Endometrial microvascular endothelial cells (primary cell): ENCODE measurements around the gene CAMK4. TPM values are rescaled to one million over a fixed set of nuclear protein-coding genes. Genes with fewer than 3 reads are reported as not detected.
"Not testable (repeated sequence)": the region's sequence is repeated elsewhere in the genome, so short reads cannot be mapped to it uniquely, and the experiment has no call there.

ENCODE experiments used
- in situ Hi-C: cut with HindIII; loops from 2 replicates; pipeline ENCODE4 v1.10.0; 2017; ENCODE audit warnings: low sequenced_read_pairs, low pct_unique_long_range_greater_than_20kb; ENCODE audit errors: inconsistent ontology term
- total RNA-seq: library from RNA; depleted of rRNA; stranded (reverse); fragments of >200 nt; gene quantifications from one replicate; pipeline ENCODE4 v1.2.3, GENCODE V29; 2015; ENCODE audit errors: inconsistent ontology term

The CAMK4 gene
- total RNA-seq, 1 donor from 2014 or later = 0.19 TPM

DNA sequence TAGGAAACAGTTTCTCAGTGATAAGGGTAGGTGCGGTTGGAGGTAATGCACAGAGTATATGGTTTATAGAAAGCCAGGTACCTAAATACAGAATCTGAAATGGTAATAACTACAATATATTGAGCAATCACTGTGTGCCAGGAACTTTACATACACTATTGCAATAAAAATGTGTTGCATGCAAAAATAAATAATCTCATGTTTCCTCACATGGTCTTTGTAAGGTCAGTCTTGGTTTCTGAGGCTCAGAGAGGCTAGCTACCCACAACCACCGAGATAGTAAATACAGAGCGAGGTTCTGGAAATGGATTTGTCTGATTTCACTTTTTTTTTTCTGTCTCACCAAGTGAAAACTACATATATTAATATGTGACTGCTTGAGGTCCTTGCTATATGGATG is 128.9 kb downstream of the CAMK4 start:
- in situ Hi-C loops = no loop called here

DNA sequence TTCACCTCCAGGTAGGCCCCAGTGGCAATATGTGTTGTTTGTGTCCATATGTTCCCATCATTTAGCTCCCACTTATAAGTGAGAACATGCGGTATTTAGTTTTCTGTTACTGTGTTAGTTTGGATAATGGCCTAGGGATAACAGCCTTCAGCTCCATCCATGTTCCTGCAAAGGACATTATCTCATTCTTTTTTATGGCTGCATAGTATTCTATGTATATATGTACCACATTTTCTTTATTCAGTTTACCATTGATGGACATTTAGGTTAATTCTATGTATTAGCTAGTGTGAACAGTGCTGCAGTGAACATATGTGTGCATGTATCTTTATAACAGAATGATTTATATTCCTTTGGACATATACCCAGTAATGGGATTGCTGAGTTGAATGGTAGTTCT is 134.5 kb downstream of the CAMK4 start:
- in situ Hi-C loops = not testable (repeated sequence)

- in situ Hi-C loops = no loop called here
These were observed 136.0 kb downstream of the CAMK4 start for GRCh38 chr5:111360173-111360572.

GRCh38 chr5:111364992-111365391 is 140.8 kb downstream of the CAMK4 start:
- in situ Hi-C loops = no loop called here

GRCh38 chr5:111366388-111366787 is 142.2 kb downstream of the CAMK4 start:
- in situ Hi-C loops = no loop called here

- in situ Hi-C loops = no loop called here
These were observed 142.9 kb downstream of the CAMK4 start for GRCh38 chr5:111367115-111367514.

DNA sequence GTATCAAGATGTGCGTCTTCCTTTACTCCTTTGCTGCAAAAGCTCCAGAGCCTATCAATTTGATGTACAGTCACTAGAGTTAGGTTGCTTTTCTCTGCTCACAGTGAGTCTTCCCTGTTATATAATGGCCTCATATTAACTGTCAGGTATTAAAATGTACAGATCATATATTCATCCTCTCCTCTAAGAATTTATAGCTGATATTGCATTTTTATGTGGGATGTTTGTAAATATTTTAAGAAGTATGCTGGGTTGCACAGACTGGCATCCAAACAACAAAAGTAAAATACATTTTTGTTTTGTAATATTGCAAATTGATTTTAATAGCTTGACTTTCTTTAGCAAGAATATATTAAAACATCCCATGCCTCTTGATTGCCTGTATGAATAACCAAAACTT is 148.6 kb downstream of the CAMK4 start:
- in situ Hi-C loops = no loop called here

DNA sequence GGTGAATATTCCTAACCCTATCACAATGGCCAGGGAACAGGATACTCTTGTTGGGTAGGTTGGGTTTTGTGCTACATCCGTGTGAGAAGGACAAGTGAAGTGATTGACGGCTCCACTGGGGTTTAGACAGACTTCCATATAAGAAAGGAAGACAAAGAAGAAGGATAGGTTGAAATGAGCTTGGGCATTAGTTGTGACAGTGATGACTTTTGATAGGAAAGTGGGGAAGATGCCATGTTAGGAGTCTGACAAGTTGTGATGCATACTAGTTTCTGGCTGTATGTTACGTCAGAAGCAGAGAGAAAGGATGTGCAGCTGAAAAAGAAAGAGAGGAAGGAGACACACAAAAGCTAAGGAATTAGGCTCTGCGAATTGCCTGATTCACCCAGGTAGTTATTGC is 150.2 kb downstream of the CAMK4 start:
- in situ Hi-C loops = no loop called here

DNA sequence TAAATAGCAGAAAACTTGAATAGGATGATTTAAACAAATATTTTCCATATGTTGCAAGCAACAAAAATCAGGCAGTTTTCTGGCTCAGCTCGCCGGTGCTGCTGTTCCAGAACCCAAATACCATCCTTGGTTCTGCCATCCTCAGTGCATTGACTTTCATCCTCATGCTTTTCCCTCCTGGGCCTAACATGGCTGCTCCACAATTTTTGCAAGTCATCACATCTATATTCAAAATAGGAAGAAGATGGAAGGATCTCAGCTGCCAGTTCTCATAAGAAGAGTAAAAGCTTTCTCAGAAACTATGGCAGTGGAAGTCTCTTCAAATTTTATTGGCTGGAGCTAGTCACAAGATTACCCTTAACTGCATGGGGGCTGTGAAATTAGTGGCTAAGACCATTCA is 151.5 kb downstream of the CAMK4 start:
- in situ Hi-C loops = no loop called here

- in situ Hi-C loops = no loop called here
These were observed 153.1 kb downstream of the CAMK4 start for GRCh38 chr5:111377306-111377705.

GRCh38 chr5:111379391-111379816 is 155.2 kb downstream of the CAMK4 start:
- in situ Hi-C loops = no loop called here

DNA sequence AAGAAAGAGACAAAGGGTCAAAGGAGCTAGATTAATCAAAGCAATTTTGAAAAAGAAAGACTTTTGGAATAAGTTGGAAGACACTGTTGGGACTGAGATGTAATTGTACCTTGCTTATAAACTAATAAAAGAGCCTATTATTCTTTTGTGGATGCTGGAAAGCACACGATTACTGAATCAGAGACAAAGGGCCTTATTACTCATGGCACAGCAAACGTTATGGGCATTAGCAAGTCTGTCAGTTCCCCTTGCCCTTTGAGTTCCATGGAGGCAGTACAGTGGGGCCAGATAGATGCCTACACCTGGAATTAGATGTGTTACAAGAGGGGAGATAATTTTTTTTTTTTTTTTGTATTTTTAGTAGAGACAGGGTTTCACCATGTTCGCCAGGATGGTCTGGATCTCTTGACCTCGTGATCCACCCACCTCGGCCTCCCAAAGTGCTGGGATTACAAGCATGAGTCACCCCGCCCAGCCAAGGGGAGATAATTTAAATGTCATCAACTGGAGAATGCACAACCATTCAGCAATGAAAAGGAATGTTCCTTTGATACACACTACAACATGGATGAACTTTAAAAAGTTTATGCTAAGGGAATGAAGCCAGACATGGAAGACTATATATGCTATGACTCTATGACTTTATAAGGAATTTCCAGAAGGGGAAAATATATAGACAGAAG is 159.2 kb downstream of the CAMK4 start:
- in situ Hi-C loops = no loop called here

GRCh38 chr5:111384220-111384619 is 160.0 kb downstream of the CAMK4 start:
- in situ Hi-C loops = no loop called here

DNA sequence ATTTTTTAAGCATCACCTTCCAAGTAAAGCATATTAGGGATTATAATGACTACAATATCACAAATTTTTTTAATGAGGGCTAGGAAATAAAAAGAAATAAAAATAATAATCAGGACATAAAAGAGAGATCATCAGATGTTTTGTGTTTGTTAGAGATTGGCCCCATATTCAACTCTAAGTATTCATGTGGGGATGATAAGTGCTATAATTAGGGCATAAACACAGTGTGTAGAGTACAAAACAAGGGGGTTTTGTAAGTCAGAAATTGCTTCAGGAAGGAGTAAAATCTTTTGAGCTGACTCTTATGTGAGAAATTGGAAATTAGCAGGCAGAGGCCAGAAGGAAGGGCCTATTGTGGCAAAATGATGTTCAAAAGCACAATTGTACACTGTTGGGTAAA is 160.9 kb downstream of the CAMK4 start:
- in situ Hi-C loops = no loop called here

GRCh38 chr5:111385970-111386831 is 162.0 kb downstream of the CAMK4 start:
- in situ Hi-C loops = no loop called here

DNA sequence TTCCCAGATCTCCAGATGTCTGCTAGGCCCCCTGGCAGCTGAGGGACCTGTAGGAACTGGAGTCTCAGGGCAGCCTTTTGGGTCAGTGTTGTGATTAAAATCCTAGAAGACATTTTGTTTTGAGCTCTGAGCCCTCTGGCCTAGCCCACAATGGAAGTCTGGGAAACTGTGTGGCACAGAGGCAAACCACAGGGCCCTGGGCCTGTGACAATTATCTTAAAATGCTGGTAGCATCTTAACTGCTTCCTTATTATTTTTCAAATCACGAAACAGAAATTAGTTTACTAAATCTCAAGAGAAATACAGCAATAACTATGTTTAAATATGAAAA is 162.6 kb downstream of the CAMK4 start:
- in situ Hi-C loops = no loop called here

DNA sequence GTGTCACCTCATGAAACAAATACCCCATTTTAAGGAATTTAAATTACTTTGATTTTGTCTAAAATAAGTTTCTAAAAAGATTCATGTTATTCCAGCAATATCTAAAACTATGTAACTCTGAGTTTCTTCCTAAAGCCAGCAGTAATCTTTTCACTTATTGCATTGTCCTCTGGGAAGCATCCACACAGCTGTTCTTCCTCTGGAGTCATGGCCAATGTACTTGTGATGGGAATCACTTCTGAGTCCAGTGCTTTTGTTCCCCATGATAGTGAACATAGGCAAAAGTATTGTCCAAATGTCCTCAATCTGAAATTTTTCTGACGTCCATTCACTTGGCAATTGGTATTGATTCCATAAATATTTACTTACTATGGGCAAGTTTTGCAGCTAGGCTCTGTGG is 163.2 kb downstream of the CAMK4 start:
- in situ Hi-C loops = no loop called here

DNA sequence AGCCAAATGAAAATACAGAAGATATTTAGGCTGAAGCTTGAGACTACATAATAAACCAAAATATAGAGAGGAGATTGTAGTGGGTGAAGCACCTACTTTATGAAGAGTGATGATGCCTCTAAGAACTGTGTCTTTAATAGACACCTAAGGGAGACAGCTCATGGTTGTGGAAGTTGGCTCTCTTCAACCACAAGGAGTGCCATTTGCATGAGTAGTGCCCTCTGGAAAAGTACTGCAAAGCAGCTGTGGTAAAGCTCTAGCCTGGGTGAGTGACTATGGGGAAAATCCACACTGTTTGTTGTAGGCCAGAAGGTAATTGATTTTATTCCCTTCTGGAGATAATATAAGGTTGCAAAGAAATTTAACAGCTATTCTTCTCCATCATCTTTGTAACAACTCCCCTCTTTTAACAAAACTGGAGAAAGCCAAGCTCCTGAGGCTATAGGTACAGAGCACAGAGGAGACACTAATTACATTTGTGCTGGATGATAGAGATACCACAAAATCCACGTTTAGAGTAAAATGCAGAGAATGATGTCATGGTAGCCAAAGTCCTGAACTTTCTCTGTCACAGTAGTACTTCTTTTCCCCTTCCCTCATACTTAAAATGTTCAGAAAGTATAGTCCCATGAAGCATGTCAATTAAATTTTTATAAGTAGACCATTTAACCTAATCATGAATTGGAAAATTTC is 165.4 kb downstream of the CAMK4 start:
- in situ Hi-C loops = no loop called here

DNA sequence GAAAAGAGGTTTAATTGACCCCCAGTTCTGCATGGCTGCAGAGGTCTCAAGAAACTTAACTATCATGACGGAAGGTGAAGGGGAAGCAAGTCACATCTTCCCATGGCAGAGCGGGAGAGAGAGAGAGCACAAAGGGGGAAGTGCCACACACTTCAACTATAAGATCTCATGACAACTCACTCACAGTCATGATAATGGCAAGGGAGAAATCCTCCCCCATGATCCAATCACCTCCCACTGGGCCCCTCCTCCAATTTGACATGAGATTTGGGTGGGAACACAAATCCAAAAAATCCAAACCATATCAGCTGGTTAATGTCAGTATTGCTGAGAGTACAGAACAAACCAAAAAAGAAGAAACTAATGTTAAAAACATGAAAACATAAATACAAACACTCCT is 168.0 kb downstream of the CAMK4 start:
- in situ Hi-C loops = no loop called here

DNA sequence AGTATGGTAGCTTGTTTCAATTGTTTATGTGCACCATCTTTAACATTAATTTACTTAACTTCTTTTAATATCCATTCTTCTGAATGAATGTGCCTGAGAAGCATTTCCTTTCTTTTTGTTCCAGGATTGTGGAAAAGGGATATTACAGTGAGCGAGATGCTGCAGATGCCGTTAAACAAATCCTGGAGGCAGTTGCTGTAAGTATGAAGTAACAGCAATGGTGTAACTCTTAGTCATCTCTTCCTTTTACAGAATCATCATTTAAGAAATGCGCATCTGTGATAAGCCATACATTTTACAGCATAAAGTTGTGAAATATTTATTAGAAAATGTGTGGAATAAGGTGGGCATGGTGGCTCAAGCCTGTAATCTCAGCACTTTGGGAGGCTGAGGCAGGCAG is 170.4 kb downstream of the CAMK4 start:
- in situ Hi-C loops = no loop called here
